ENCODE measurements around the gene POLE.

DNA sequence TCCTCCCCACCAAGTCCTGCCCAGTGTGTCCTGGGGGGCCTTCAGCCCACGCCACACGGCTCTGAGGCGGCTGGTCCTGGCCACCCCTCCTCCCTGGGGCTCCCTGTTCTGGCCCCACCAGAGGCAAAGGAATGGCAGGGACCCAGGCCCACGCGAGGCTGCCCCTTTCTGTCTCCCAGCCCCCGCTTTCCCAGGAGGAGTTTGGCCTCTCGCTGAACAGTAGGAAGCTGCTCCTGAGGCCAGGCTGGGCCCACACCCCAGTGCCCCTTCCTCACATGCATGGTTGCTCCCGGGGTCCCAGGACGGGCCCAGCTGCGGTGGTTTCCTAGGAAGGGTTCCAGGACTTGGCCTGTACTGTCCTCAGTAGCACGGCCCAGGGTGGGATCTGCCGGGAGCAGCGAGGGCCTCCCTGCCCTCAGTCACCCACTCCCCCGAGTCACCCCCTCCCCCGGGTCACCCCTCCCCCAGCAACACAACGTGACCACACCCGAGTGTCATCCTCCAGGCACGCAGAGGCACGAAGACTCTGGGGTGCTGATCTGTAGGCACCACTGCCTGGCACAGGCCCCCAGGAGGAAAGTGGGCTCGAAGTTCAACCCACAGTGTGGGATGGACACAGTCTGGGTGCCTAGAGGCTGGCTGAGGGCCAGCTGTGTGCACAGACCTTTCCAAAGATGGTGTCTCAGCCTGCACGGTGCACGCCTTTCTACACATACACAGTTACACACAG is 109.8 kb downstream of the POLE start:
- TF ChIP-seq ARNT (IDR thresholded peaks at IDR 0.05): no peak
- no peak for TF ChIP-seq SUZ12 (IDR thresholded peaks at IDR 0.05)
- TF ChIP-seq SP1 (IDR thresholded peaks at IDR 0.05): no peak
- no peak for TF ChIP-seq CTBP1 (IDR thresholded peaks at IDR 0.05; ENCODE audit: borderline replicate concordance)
- TF ChIP-seq FOXK2 (IDR thresholded peaks at IDR 0.05): no peak
- TF ChIP-seq FOXM1 (IDR thresholded peaks at IDR 0.05; ENCODE audit: borderline replicate concordance): no peak
- TF ChIP-seq FOXA1 (IDR thresholded peaks at IDR 0.05): no peak

All from HEK293T (cell line).